Measurements from ENCODE around the gene NDST4.

GRCh38 chr4:115042496-115042895, 70.9 kb downstream of the NDST4 start:
- TF ChIP-seq CTCF (IDR thresholded peaks at IDR 0.05) (no peak), NFE2L2 (conservative IDR thresholded peaks at IDR 0.05; ENCODE audit: low read length) (no peak), EHMT2 (IDR thresholded peaks at IDR 0.05; ENCODE audit: low read depth) (no peak), ZC3H11A (IDR thresholded peaks at IDR 0.05) (no peak), EP300 (IDR thresholded peaks at IDR 0.05) (no peak), CEBPB (IDR thresholded peaks at IDR 0.05) (no peak), MAX (IDR thresholded peaks at IDR 0.05) (no peak), JUNB (IDR thresholded peaks at IDR 0.05) (no peak), KDM1A (IDR thresholded peaks at IDR 0.05; ENCODE audit: low read depth) (no peak), CHD2 (IDR thresholded peaks at IDR 0.05; ENCODE audit: low read length, partially characterized antibody) (no peak)
